ENCODE results near the gene CPZ.

GRCh38 chr4:8546766-8547107, 45.8 kb upstream of the CPZ start:
- TF ChIP-seq, protein P1, sequence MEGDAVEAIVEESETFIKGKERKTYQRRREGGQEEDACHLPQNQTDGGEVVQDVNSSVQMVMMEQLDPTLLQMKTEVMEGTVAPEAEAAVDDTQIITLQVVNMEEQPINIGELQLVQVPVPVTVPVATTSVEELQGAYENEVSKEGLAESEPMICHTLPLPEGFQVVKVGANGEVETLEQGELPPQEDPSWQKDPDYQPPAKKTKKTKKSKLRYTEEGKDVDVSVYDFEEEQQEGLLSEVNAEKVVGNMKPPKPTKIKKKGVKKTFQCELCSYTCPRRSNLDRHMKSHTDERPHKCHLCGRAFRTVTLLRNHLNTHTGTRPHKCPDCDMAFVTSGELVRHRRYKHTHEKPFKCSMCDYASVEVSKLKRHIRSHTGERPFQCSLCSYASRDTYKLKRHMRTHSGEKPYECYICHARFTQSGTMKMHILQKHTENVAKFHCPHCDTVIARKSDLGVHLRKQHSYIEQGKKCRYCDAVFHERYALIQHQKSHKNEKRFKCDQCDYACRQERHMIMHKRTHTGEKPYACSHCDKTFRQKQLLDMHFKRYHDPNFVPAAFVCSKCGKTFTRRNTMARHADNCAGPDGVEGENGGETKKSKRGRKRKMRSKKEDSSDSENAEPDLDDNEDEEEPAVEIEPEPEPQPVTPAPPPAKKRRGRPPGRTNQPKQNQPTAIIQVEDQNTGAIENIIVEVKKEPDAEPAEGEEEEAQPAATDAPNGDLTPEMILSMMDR (IDR thresholded peaks at IDR 0.05): no peak
- no peak for TF ChIP-seq POLR2A (IDR thresholded peaks at IDR 0.05)

Data from adrenal gland (tissue), 5 donors.